ENCODE measurements around the gene BCL2L13. TPM values are rescaled to one million over a fixed set of nuclear protein-coding genes. Genes with fewer than 3 reads are reported as not detected.

The BCL2L13 gene
- total RNA-seq, 1 experiment from 2014 or later, result 44.0 TPM

GRCh38 chr22:17719911-17720310, 81.4 kb downstream of the BCL2L13 start:
- Histone ChIP-seq H3K27ac (ENCODE audit: low read length) (no peak overlapping the region), H3K4me3 (ENCODE audit: low read depth in 2 of 2, low read length in 2 of 2) (no peak overlapping the region), H3K27me3 (ENCODE audit: control insufficient read depth, insufficient read depth, low read length) (no peaks in the 10 kb centered on the region), H3K9me3 (ENCODE audit: control insufficient read depth, insufficient read depth, low read depth, low read length) (no peaks in the 10 kb centered on the region), H3K36me3 (ENCODE audit: control insufficient read depth, insufficient read depth, low read length) (no peaks in the 10 kb centered on the region), H3K4me1 (ENCODE audit: control insufficient read depth, insufficient read depth, low read length) (no peaks in the 10 kb centered on the region)
- intact Hi-C loops (cut with micrococcal nuclease; ENCODE audit: unreplicated experiment), result no loop called here
- BruUV-seq (replicated peaks), result no TSS peak
- CTCF ChIA-PET, result interaction anchor here (0.6 kb wide), 1 partner anchor 305 kb away, joined by 4 read pairs; no protein-coding TSS in a partner anchor
- no peak for DNase-seq (ENCODE audit: low read depth, low spot score)
- no peak for ATAC-seq
- no peak for TF ChIP-seq REST (IDR thresholded peaks at IDR 0.05; ENCODE audit: insufficient read depth in 1 of 2, low read depth in 2 of 2, low read length in 1 of 2)
- TF ChIP-seq TCF7L2 (IDR thresholded peaks at IDR 0.05; ENCODE audit: low read depth, low read length), result no peak
- no peak for TF ChIP-seq SIN3A (IDR thresholded peaks at IDR 0.05; ENCODE audit: borderline replicate concordance, insufficient read depth, low read depth, low read length)
- in situ Hi-C loops (cut with HindIII; ENCODE audit: low pct_unique_long_range_greater_than_20kb, low sequenced_read_pairs), result no loop called here
- POLR2A ChIA-PET, result interaction anchor here (0.7 kb wide), 1 partner anchor 84 kb away, joined by 6 read pairs; no protein-coding TSS in a partner anchor

- Histone ChIP-seq H3K4me1 (ENCODE audit: control insufficient read depth, insufficient read depth, low read length) (no peaks in the 10 kb centered on the region), H3K27me3 (ENCODE audit: control insufficient read depth, insufficient read depth, low read length) (no peaks in the 10 kb centered on the region), H3K4me3 (ENCODE audit: low read depth in 2 of 2, low read length in 2 of 2) (no peak overlapping the region), H3K36me3 (ENCODE audit: control insufficient read depth, insufficient read depth, low read length) (no peaks in the 10 kb centered on the region; the same call in 1 of the 2 replicates), H3K27ac (ENCODE audit: low read length) (no peak overlapping the region), H3K9me3 (ENCODE audit: control insufficient read depth, insufficient read depth, low read depth, low read length) (no peaks in the 10 kb centered on the region)
- no peak for TF ChIP-seq TCF7L2 (IDR thresholded peaks at IDR 0.05; ENCODE audit: low read depth, low read length)
- no peak for TF ChIP-seq REST (IDR thresholded peaks at IDR 0.05; ENCODE audit: insufficient read depth in 1 of 2, low read depth in 2 of 2, low read length in 1 of 2)
- no peak for TF ChIP-seq POLR2AphosphoS5 (IDR thresholded peaks at IDR 0.05; ENCODE audit: low read depth, low read length)
- TF ChIP-seq SIN3A (IDR thresholded peaks at IDR 0.05; ENCODE audit: borderline replicate concordance, insufficient read depth, low read depth, low read length), result no peak
- TF ChIP-seq CTCF (IDR thresholded peaks at IDR 0.05), result no peak
- ChIA-PET POLR2A (no interaction called here), CTCF (no interaction called here)
- BruUV-seq (replicated peaks), result no TSS peak
- intact Hi-C loops (cut with micrococcal nuclease; ENCODE audit: unreplicated experiment), result no loop called here
- ATAC-seq, result no peak
- in situ Hi-C loops (cut with HindIII; ENCODE audit: low pct_unique_long_range_greater_than_20kb, low sequenced_read_pairs), result no loop called here
- no peak for DNase-seq (ENCODE audit: low read depth, low spot score)
Observed at GRCh38 chr22:17724241-17724640, 85.7 kb downstream of the BCL2L13 start.
